ENCODE data around the gene ADAMTS12. TPM values are rescaled to one million over a fixed set of nuclear protein-coding genes. Genes with fewer than 3 reads are reported as not detected.

Gene ADAMTS12
- total RNA-seq, 1 experiment from 2014 or later, result 0.15 TPM

GRCh38 chr5:33612386-33612785 is 279.4 kb downstream of the ADAMTS12 start:
- ChIA-PET CTCF (no interaction called here), POLR2A (no interaction called here)
- Histone ChIP-seq H3K4me3 (ENCODE audit: low read depth in 2 of 2, low read length in 2 of 2) (no peak overlapping the region), H3K27ac (ENCODE audit: low read length) (no peak overlapping the region), H3K4me1 (ENCODE audit: control insufficient read depth, insufficient read depth, low read length) (no peaks in the 10 kb centered on the region), H3K27me3 (ENCODE audit: control insufficient read depth, insufficient read depth, low read length) (peaks cover 4% of the 10 kb centered on the region; the same call in 1 of the 2 replicates), H3K9me3 (ENCODE audit: control insufficient read depth, insufficient read depth, low read depth, low read length) (no peaks in the 10 kb centered on the region), H3K36me3 (ENCODE audit: control insufficient read depth, insufficient read depth, low read length) (no peaks in the 10 kb centered on the region; the same call in 1 of the 2 replicates)
- intact Hi-C loops (cut with micrococcal nuclease; ENCODE audit: unreplicated experiment), result no loop called here
- no TSS peak for BruUV-seq (replicated peaks)
- in situ Hi-C loops (cut with HindIII; ENCODE audit: low pct_unique_long_range_greater_than_20kb, low sequenced_read_pairs), result no loop called here
- ATAC-seq, result no peak
- TF ChIP-seq, protein P1, sequence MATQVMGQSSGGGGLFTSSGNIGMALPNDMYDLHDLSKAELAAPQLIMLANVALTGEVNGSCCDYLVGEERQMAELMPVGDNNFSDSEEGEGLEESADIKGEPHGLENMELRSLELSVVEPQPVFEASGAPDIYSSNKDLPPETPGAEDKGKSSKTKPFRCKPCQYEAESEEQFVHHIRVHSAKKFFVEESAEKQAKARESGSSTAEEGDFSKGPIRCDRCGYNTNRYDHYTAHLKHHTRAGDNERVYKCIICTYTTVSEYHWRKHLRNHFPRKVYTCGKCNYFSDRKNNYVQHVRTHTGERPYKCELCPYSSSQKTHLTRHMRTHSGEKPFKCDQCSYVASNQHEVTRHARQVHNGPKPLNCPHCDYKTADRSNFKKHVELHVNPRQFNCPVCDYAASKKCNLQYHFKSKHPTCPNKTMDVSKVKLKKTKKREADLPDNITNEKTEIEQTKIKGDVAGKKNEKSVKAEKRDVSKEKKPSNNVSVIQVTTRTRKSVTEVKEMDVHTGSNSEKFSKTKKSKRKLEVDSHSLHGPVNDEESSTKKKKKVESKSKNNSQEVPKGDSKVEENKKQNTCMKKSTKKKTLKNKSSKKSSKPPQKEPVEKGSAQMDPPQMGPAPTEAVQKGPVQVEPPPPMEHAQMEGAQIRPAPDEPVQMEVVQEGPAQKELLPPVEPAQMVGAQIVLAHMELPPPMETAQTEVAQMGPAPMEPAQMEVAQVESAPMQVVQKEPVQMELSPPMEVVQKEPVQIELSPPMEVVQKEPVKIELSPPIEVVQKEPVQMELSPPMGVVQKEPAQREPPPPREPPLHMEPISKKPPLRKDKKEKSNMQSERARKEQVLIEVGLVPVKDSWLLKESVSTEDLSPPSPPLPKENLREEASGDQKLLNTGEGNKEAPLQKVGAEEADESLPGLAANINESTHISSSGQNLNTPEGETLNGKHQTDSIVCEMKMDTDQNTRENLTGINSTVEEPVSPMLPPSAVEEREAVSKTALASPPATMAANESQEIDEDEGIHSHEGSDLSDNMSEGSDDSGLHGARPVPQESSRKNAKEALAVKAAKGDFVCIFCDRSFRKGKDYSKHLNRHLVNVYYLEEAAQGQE (IDR thresholded peaks at IDR 0.05; ENCODE audit: insufficient read depth in 1 of 2, low read depth in 2 of 2, low read length in 1 of 2), result no peak
- TF ChIP-seq, protein P2, sequence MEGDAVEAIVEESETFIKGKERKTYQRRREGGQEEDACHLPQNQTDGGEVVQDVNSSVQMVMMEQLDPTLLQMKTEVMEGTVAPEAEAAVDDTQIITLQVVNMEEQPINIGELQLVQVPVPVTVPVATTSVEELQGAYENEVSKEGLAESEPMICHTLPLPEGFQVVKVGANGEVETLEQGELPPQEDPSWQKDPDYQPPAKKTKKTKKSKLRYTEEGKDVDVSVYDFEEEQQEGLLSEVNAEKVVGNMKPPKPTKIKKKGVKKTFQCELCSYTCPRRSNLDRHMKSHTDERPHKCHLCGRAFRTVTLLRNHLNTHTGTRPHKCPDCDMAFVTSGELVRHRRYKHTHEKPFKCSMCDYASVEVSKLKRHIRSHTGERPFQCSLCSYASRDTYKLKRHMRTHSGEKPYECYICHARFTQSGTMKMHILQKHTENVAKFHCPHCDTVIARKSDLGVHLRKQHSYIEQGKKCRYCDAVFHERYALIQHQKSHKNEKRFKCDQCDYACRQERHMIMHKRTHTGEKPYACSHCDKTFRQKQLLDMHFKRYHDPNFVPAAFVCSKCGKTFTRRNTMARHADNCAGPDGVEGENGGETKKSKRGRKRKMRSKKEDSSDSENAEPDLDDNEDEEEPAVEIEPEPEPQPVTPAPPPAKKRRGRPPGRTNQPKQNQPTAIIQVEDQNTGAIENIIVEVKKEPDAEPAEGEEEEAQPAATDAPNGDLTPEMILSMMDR (IDR thresholded peaks at IDR 0.05), result no peak
- TF ChIP-seq SIN3A (IDR thresholded peaks at IDR 0.05; ENCODE audit: borderline replicate concordance, insufficient read depth, low read depth, low read length), result no peak
- TF ChIP-seq TCF7L2 (IDR thresholded peaks at IDR 0.05; ENCODE audit: low read depth, low read length), result no peak
- TF ChIP-seq POLR2AphosphoS5 (IDR thresholded peaks at IDR 0.05; ENCODE audit: low read depth, low read length), result no peak
- no peak for DNase-seq (ENCODE audit: low read depth, low spot score)

DNA sequence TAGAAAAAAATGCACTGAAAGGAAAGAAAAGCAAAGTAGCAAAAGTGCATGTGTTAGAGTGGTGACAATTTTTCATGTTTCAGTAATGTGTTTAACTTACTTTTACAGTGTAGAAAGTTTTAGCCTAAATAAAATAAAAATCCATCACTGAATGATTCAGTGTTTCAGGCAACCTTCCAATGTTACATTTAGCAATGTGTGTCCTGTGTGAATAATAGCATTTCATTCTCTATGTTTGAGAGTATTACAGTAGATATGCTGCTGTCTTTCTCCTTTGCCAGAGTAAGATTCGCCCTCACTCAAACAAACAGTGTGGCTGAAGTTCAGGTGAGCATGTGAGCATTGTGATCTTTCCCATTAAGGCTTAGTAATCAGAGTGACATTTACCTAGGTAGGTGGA is 279.9 kb downstream of the ADAMTS12 start:
- no TSS peak for BruUV-seq (replicated peaks)
- DNase-seq (ENCODE audit: low read depth, low spot score), result no peak

More for the DNA sequence above, 279.9 kb downstream of the ADAMTS12 start:
- CTCF ChIA-PET, result no interaction called here
- intact Hi-C loops (cut with micrococcal nuclease; ENCODE audit: unreplicated experiment), result no loop called here
- no peak for TF ChIP-seq POLR2AphosphoS5 (IDR thresholded peaks at IDR 0.05; ENCODE audit: low read depth, low read length)
- TF ChIP-seq TCF7L2 (IDR thresholded peaks at IDR 0.05; ENCODE audit: low read depth, low read length), result no peak
- TF ChIP-seq, protein P1 (IDR thresholded peaks at IDR 0.05; ENCODE audit: insufficient read depth in 1 of 2, low read depth in 2 of 2, low read length in 1 of 2), result no peak
- TF ChIP-seq SIN3A (IDR thresholded peaks at IDR 0.05; ENCODE audit: borderline replicate concordance, insufficient read depth, low read depth, low read length), result no peak
- TF ChIP-seq, protein P2 (IDR thresholded peaks at IDR 0.05), result no peak
- Histone ChIP-seq H3K9me3 (ENCODE audit: control insufficient read depth, insufficient read depth, low read depth, low read length) (no peaks in the 10 kb centered on the region), H3K4me1 (ENCODE audit: control insufficient read depth, insufficient read depth, low read length) (no peaks in the 10 kb centered on the region), H3K4me3 (ENCODE audit: low read depth in 2 of 2, low read length in 2 of 2) (no peak overlapping the region), H3K27me3 (ENCODE audit: control insufficient read depth, insufficient read depth, low read length) (0 out of 2 replicates have a peak, but pooled peaks cover 3% of the 10 kb centered on the region), H3K27ac (ENCODE audit: low read length) (no peak overlapping the region), H3K36me3 (ENCODE audit: control insufficient read depth, insufficient read depth, low read length) (no peaks in the 10 kb centered on the region; the same call in 1 of the 2 replicates)
- ATAC-seq, result no peak
- in situ Hi-C loops (cut with HindIII; ENCODE audit: low pct_unique_long_range_greater_than_20kb, low sequenced_read_pairs), result no loop called here
- POLR2A ChIA-PET, result interaction anchor here (0.6 kb wide), 1 partner anchor 189 kb away, joined by 5 read pairs; no protein-coding TSS in a partner anchor
